H1 (cell line): ENCODE measurements around the gene PPY. TPM values are rescaled to one million over a fixed set of nuclear protein-coding genes. Genes with fewer than 3 reads are reported as not detected.

Source experiments
- CTCF ChIA-PET: fragments of 300-600 bp; sonication (Branson Sonifier 250); formaldehyde crosslinking; loops from one replicate; lab custom pipeline; 2021; ENCODE audit not compliant: partially characterized antibody; lab: Charles Lee
- POLR2A ChIA-PET: fragments of 300-600 bp; sonication (Branson Sonifier 250); formaldehyde crosslinking; loops from one replicate; lab custom pipeline; 2021; ENCODE audit warnings: inconsistent platforms; ENCODE audit not compliant: partially characterized antibody; lab: Charles Lee
- DNase-seq, 2 experiments: peaks; one replicate each; pipeline versions ENCODE4 v3.0.0 to v3.0.0-alpha.2; 2010 to 2022; ENCODE audit warnings: low spot score in 2 of 2, low read depth in 1 of 2, mixed read lengths in 1 of 2
- FAIRE-seq: peaks from 2 replicates; lab custom pipeline; 2011; peaks lifted over from hg19 to GRCh38; lab: Jason Lieb, UNC
- H2AFZ ChIP-seq: 2 replicates; pipeline ENCODE4 v1.8.1; 2012; ENCODE audit warnings: low read length, inconsistent platforms
- H2AK5ac ChIP-seq: 2 replicates; pipeline ENCODE4 v1.6.1; 2013; ENCODE audit warnings: low read depth, low read length
- H2BK120ac ChIP-seq: replicated peaks from 2 replicates; pipeline ENCODE3; 2013; ENCODE audit warnings: low read depth, low read length, inconsistent platforms
- H2BK12ac ChIP-seq: 2 replicates; pipeline ENCODE4 v1.6.1; 2013; ENCODE audit warnings: low read depth, low read length
- H2BK15ac ChIP-seq: 2 replicates; pipeline ENCODE4 v1.6.1; 2013; ENCODE audit warnings: low read length
- H2BK20ac ChIP-seq: 2 replicates; pipeline ENCODE4 v1.6.1; 2013; ENCODE audit warnings: low read length
- H2BK5ac ChIP-seq: 2 replicates; pipeline ENCODE4 v1.6.1; 2013; ENCODE audit warnings: low read depth, low read length
- H3K14ac ChIP-seq: 2 replicates; pipeline ENCODE4 v1.6.1; 2013; ENCODE audit warnings: inconsistent platforms; ENCODE audit not compliant: insufficient read length
- H3K18ac ChIP-seq: 2 replicates; pipeline ENCODE4 v1.6.1; 2013; ENCODE audit warnings: low read length; ENCODE audit errors: extremely low read depth
- H3K23ac ChIP-seq: 2 replicates; pipeline ENCODE4 v1.6.1; 2013; ENCODE audit warnings: inconsistent platforms; ENCODE audit not compliant: insufficient read length
- H3K23me2 ChIP-seq: 2 replicates; pipeline ENCODE4 v1.6.1; 2013; ENCODE audit warnings: low read depth, low read length
- H3K27ac ChIP-seq: 2 replicates; pipeline ENCODE4 v1.6.1; 2011; ENCODE audit warnings: low read depth, low read length, inconsistent platforms
- H3K27me3 ChIP-seq, 4 experiments: replicated peaks in 1 of 4; 1 replicate in 1 of 4; 2 replicates in 3 of 4; pipeline versions ENCODE4 v1.6.1 to v1.8.1; 2011 to 2013; ENCODE audit warnings: low read length in 3 of 4, mild to moderate bottlenecking in 3 of 4, inconsistent platforms in 2 of 4, mixed read lengths in 2 of 4, moderate library complexity in 1 of 4; ENCODE audit not compliant: control insufficient read depth in 3 of 4, insufficient read depth in 3 of 4; ENCODE audit errors: extremely low read depth in 1 of 4
- H3K36me3 ChIP-seq, 4 experiments: 2 replicates each; pipeline versions ENCODE4 v1.6.1 to v1.8.1; 2011 to 2013; ENCODE audit warnings: mild to moderate bottlenecking in 4 of 4, low read length in 3 of 4, moderate library complexity in 2 of 4, control low read depth in 1 of 4, inconsistent platforms in 1 of 4; ENCODE audit not compliant: insufficient read depth in 4 of 4, control insufficient read depth in 2 of 4
- H3K4ac ChIP-seq: replicated peaks from 2 replicates; pipeline ENCODE3; 2013; ENCODE audit warnings: low read length, low read depth, mixed read lengths, inconsistent platforms; ENCODE audit not compliant: insufficient read length
- H3K4me1 ChIP-seq, 4 experiments: replicated peaks in 1 of 4; 1 replicate in 1 of 4; 2 replicates in 3 of 4; pipeline versions ENCODE4 v1.6.1 to v1.8.1; 2011 to 2013; ENCODE audit warnings: low read length in 3 of 4, inconsistent platforms in 2 of 4, mixed read lengths in 1 of 4; ENCODE audit not compliant: insufficient read depth in 4 of 4, control insufficient read depth in 3 of 4
- H3K4me2 ChIP-seq, 2 experiments: 2 replicates each; pipeline versions ENCODE4 v1.6.1 to v1.8.1; 2011 to 2013; ENCODE audit warnings: low read depth in 2 of 2, low read length in 2 of 2, control low read depth in 1 of 2, inconsistent platforms in 1 of 2, mild to moderate bottlenecking in 1 of 2; ENCODE audit not compliant: insufficient read depth in 1 of 2
- H3K4me3 ChIP-seq, 4 experiments: fragments of 200-600, 300-600 bp in 1 of 4; sonication (generic), shearing (Covaris generic), sonication (Bioruptor Twin) in 1 of 4; 2 replicates each; pipeline versions ENCODE4 v1.5.1 to v1.8.1; 2011 to 2016; ENCODE audit warnings: low read length in 4 of 4, low read depth in 3 of 4, control low read depth in 2 of 4, inconsistent platforms in 2 of 4, mild to moderate bottlenecking in 2 of 4, mixed read lengths in 1 of 4, moderate library complexity in 1 of 4; ENCODE audit not compliant: insufficient read depth in 2 of 4; ENCODE audit errors: extremely low read depth in 1 of 4
- H3K56ac ChIP-seq: replicated peaks from 2 replicates; pipeline ENCODE3; 2013; ENCODE audit warnings: low read depth, mild to moderate bottlenecking, mixed read lengths, low read length, inconsistent platforms; ENCODE audit not compliant: insufficient read length
- H3K79me1 ChIP-seq: 2 replicates; pipeline ENCODE4 v1.6.1; 2013; ENCODE audit warnings: low read depth, low read length, control low read depth
- H3K79me2 ChIP-seq, 2 experiments: 2 replicates each; pipeline versions ENCODE4 v1.6.1 to v1.8.1; 2012 to 2013; ENCODE audit warnings: low read length in 2 of 2, mild to moderate bottlenecking in 2 of 2, inconsistent platforms in 1 of 2; ENCODE audit not compliant: insufficient read depth in 2 of 2, control insufficient read depth in 1 of 2
- H3K9ac ChIP-seq, 4 experiments: replicated peaks in 1 of 4; 1 replicate in 1 of 4; 2 replicates in 3 of 4; pipeline versions ENCODE4 v1.6.1 to v1.8.1; 2011 to 2013; ENCODE audit warnings: low read depth in 3 of 4, low read length in 3 of 4, control low read depth in 2 of 4, mild to moderate bottlenecking in 2 of 4, moderate library complexity in 2 of 4, inconsistent platforms in 1 of 4; ENCODE audit errors: extremely low read depth in 1 of 4
- H3K9me3 ChIP-seq, 2 experiments: 2 replicates each; pipeline versions ENCODE4 v1.6.1 to v1.8.1; 2012 to 2013; ENCODE audit warnings: mild to moderate bottlenecking in 2 of 2, moderate library complexity in 2 of 2, control low read depth in 1 of 2, inconsistent platforms in 1 of 2, low read depth in 1 of 2, low read length in 1 of 2, mixed read lengths in 1 of 2; ENCODE audit not compliant: insufficient read depth in 2 of 2
- H4K20me1 ChIP-seq, 2 experiments: replicated peaks in 1 of 2; 2 replicates each; pipeline versions ENCODE3 to v1.8.1; 2011 to 2013; ENCODE audit warnings: inconsistent platforms in 2 of 2, low read length in 2 of 2, mild to moderate bottlenecking in 1 of 2; ENCODE audit not compliant: insufficient read depth in 2 of 2, control insufficient read depth in 1 of 2
- H4K5ac ChIP-seq: 2 replicates; pipeline ENCODE4 v1.6.1; 2013; ENCODE audit warnings: low read length, low read depth, mixed read lengths, inconsistent platforms; ENCODE audit not compliant: insufficient read length
- H4K8ac ChIP-seq: 2 replicates; pipeline ENCODE4 v1.8.0; 2013; ENCODE audit warnings: mild to moderate bottlenecking, moderate library complexity, low read length, inconsistent platforms; ENCODE audit not compliant: insufficient read depth; ENCODE audit errors: extremely low read depth
- H4K91ac ChIP-seq: replicated peaks from 2 replicates; pipeline ENCODE3; 2013; ENCODE audit warnings: low read length, mixed read lengths, inconsistent platforms; ENCODE audit not compliant: insufficient read length
- ASH2L ChIP-seq: fragments of 200-600, 300-600 bp; sonication (generic); IDR thresholded peaks from one replicate; pipeline ENCODE4 v1.7.1; 2017; ENCODE audit warnings: low read length
- BRCA1 ChIP-seq: IDR thresholded peaks from 2 replicates; pipeline ENCODE4 v1.6.1; 2012; ENCODE audit warnings: low read depth, low read length, improper control_type of control experiment
- CHD2 ChIP-seq: IDR thresholded peaks from 2 replicates; pipeline ENCODE4 v1.6.1; 2012; ENCODE audit warnings: low read length, improper control_type of control experiment
- HDAC6 ChIP-seq: IDR thresholded peaks from one replicate; pipeline ENCODE4 v1.7.1; 2012; ENCODE audit warnings: low read depth, mild to moderate bottlenecking, inconsistent platforms, low read length, moderate library complexity
- RBBP5 ChIP-seq: IDR thresholded peaks from 2 replicates; pipeline ENCODE4 v1.7.1; 2012; ENCODE audit warnings: low read depth, mild to moderate bottlenecking, inconsistent platforms, low read length, moderate library complexity, borderline replicate concordance
- TEAD4 ChIP-seq: IDR thresholded peaks from 2 replicates; pipeline ENCODE4 v1.6.1; 2012; ENCODE audit warnings: low read depth, low read length, inconsistent platforms, mixed read lengths
- WGBS, 2 experiments: shearing (Covaris generic) in 1 of 2; methylation state at CpG; one replicate each; pipeline versions ENCODE4 v1.1.6 to v1.1.7; 2013 to 2015; ENCODE audit warnings: low lambda C conversion rate in 2 of 2, mixed read lengths in 2 of 2, inconsistent platforms in 1 of 2, low coverage in 1 of 2, missing lambda C conversion rate in 1 of 2; ENCODE audit not compliant: insufficient replicate concordance in 2 of 2, insufficient coverage in 1 of 2, insufficient read length in 1 of 2; ENCODE audit errors: extremely low coverage in 1 of 2, missing lambda C conversion rate in 1 of 2; 5-methylcytosine and 5-hydroxymethylcytosine counted together
- polyA plus RNA-seq, 7 experiments: library from polyadenylated mRNA; depleted of rRNA in 3 of 7; stranded (reverse) in 5 of 7; unstranded in 2 of 7; fragments of >200 nt in 5 of 7; fragments of 200-250 nt in 2 of 7; gene quantifications; 1 replicate in 5 of 7; 2 replicates in 1 of 7; 4 replicates in 1 of 7; pipeline versions ENCODE4 v1.2.1 to v1.2.3, GENCODE V29; 2011 to 2013; ENCODE audit warnings: missing spikeins in 2 of 7, mixed read lengths in 2 of 7
- total RNA-seq: library from RNA; stranded (reverse); fragmentation: NEBNext Ultra II Directional; extraction: Animal tissue kit (Norgen Biotek cat#: 25700); gene quantifications from 2 replicates; pipeline ENCODE4 v1.2.1, GENCODE V29; 2021
- TF ChIP-seq, protein P1 (sequence below): IDR thresholded peaks from 2 replicates; pipeline ENCODE4 v1.6.1; 2011; ENCODE audit warnings: low read depth, mild to moderate bottlenecking, low read length; ENCODE audit not compliant: insufficient read depth

Gene PPY
- total and polyA plus RNA-seq, 2 of the 8 experiments (the other 6 are each of a cell fraction or from before 2014, with no cell fraction given), result 0.26 TPM; not detected in 1

DNA sequence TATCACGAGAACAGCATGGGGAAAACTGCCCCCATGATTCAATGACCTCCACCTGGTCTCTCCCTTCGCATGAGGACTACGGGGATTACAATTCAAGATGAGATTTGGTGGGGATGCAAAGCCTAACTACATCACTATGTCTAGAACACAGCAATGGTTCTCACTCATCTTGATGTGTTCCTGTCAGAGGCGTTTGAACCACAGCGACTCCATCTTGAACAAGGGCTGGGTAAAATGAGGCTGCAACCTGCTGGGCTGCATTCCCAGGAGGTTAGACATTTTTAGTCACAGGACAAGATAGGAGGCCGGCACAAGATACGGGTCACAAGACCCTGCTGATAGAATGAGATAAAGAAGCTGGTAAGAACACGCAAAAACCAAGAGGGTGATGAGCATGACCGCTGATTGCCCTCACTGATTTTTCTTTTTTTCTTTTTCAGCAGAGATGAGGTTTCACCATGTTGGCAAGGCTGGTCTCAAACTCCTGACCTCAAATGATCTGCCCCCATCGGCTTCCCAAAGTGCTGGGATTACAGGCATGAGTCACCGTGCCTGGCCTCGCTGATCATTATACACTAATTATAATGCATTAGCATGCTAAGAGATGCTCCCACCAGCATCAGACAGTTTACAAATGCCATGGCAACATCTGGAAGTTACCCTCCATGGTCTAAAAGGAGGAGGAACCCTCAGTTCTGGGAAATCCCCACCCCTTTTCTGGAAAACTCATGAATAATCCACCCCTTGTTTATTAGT, 3.0 kb upstream of the PPY start:
- no peaks in the 10 kb centered on the region for H3K36me3 ChIP-seq
- H3K14ac ChIP-seq, result no peak overlapping the region
- ChIA-PET CTCF (interaction anchor here (1.5 to 13.3 kb wide), 15 partner anchors 9 to 400 kb away, joined by 3 to 416 read pairs (median 11); partner anchors contain the start of genes GRN, MPP2 and NAGS), POLR2A (no interaction called here)
- H4K8ac ChIP-seq, result no peak overlapping the region
- H2BK5ac ChIP-seq, result no peak overlapping the region
- no peak overlapping the region for H2AFZ ChIP-seq
- TF ChIP-seq TEAD4 (no peak), BRCA1 (no peak), ASH2L (no peak), RBBP5 (no peak), HDAC6 (no peak), CHD2 (no peak)
- TF ChIP-seq, protein P1, sequence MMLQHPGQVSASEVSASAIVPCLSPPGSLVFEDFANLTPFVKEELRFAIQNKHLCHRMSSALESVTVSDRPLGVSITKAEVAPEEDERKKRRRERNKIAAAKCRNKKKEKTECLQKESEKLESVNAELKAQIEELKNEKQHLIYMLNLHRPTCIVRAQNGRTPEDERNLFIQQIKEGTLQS, result no peak
- no peak overlapping the region for H4K91ac ChIP-seq
- FAIRE-seq (no peak), DNase-seq (no peak)
- H3K18ac ChIP-seq, result no peak overlapping the region
- H3K4ac ChIP-seq, result no peak overlapping the region
- no peaks in the 10 kb centered on the region for H3K79me2 ChIP-seq
- H2BK12ac ChIP-seq, result no peak overlapping the region
- no peak overlapping the region; the same call in 1 of the 2 replicates for H2BK20ac ChIP-seq
- H3K9me3 ChIP-seq, result no peaks in the 10 kb centered on the region
- 92% methylated on average over 12 of the region's 12 CpGs; no CpG with 5 or more reads in 1 of the 2 experiments for WGBS, 2 experiments
- no peaks in the 10 kb centered on the region for H3K79me1 ChIP-seq
- H3K23ac ChIP-seq, result no peak overlapping the region
- no peak overlapping the region for H2AK5ac ChIP-seq
- no peaks in the 10 kb centered on the region for H4K20me1 ChIP-seq
- no peaks in the 10 kb centered on the region; a peak in 1 of 7 replicates for H3K27me3 ChIP-seq
- H3K4me2 ChIP-seq, result no peak overlapping the region
- H4K5ac ChIP-seq, result no peak overlapping the region
- H3K23me2 ChIP-seq, result no peaks in the 10 kb centered on the region
- H2BK120ac ChIP-seq, result no peak overlapping the region
- no peak overlapping the region for H2BK15ac ChIP-seq
- H3K4me1 ChIP-seq, result peaks cover 0 to 6% (median 3%) of the 10 kb centered on the region in 4 experiments; a peak in 5 of 7 replicates
- no peak overlapping the region for H3K56ac ChIP-seq
- no peak overlapping the region for H3K27ac ChIP-seq
- no peak overlapping the region for H3K4me3 ChIP-seq
- H3K9ac ChIP-seq, result no peak overlapping the region
